Measurements from ENCODE around the gene LSG1. TPM values are rescaled to one million over a fixed set of nuclear protein-coding genes. Genes with fewer than 3 reads are reported as not detected.

Gene LSG1
- total and polyA plus RNA-seq, 8 donors = 11.3 to 47.1 (median 13.8) TPM

DNA sequence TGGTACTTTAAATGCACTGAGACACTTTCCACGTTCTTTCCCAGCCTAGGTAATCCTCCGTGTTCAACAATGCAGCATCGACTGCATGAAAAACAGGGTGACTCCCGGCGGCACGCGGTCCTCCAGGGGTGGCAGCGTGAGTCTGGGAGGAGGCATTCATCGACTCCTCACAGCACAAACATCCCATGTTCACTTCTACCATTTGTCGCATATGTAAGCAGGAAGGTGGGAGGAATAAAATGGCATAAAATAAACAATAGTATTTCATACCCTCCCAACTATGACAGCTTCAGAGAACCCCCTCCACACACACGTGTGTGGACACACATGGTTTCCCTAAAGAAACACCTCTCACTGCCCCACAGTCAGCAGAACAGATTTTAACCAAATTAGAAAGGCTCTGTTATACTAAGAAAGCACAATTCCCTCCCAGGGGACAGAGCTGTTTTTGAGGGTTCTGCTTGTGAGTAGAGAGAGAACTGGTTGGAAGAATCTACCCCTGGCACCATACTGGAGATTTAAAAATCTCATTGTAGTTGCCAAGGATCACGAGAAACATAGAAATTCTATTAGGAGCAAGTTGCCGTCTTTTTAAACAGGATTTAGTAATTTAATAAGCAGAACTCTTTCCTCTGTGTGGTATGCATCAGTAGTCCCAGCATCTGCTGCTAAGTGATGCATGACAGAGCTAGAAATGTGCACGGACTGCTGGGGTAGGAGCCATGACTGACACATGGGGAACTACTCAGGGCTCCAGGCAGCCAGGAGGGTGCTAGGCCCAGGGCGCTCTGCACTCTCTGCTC, 19.7 kb upstream of the LSG1 start:
- peaks cover 0 to 9% (median 0%) of the 10 kb centered on the region in 4 donors for H3K27me3 ChIP-seq
- no peak for TF ChIP-seq CTCF (IDR thresholded peaks at IDR 0.05)
- 56 to 64% methylated on average over 15 of the region's 15 CpGs for WGBS, 2 donors
- intact Hi-C loops (cut with DNase I) = no loop called here
- FAIRE-seq = no peak
- DNase-seq = no peak
- no peak overlapping the region for H3K27ac ChIP-seq
- H3K9me3 ChIP-seq = no peaks in the 10 kb centered on the region
- no peak overlapping the region for H3K4me3 ChIP-seq
- ATAC-seq = no peak
- H3K36me3 ChIP-seq = no peaks in the 10 kb centered on the region
- H3K4me1 ChIP-seq = peaks cover 6 to 9% (median 7%) of the 10 kb centered on the region in 3 donors

GRCh38 chr3:194690501-194691372, 18.7 kb upstream of the LSG1 start:
- peaks cover 0 to 9% (median 0%) of the 10 kb centered on the region in 4 donors for H3K27me3 ChIP-seq
- H3K9me3 ChIP-seq = no peaks in the 10 kb centered on the region
- WGBS, 2 donors = 55 to 64% methylated on average over 8 of the region's 8 CpGs
- no peak for TF ChIP-seq CTCF (IDR thresholded peaks at IDR 0.05)
- no peak overlapping the region for H3K4me3 ChIP-seq
- FAIRE-seq (no peak), DNase-seq (no peak), ATAC-seq (no peak)
- H3K27ac ChIP-seq = no peak overlapping the region
- no peaks in the 10 kb centered on the region for H3K36me3 ChIP-seq
- intact Hi-C loops (cut with DNase I) = no loop called here
- H3K4me1 ChIP-seq = peaks cover 6 to 10% (median 10%) of the 10 kb centered on the region in 3 donors

GRCh38 chr3:194689493-194689944, 17.5 kb upstream of the LSG1 start:
- DNase-seq (no peak), ATAC-seq (no peak), FAIRE-seq (no peak)
- no peak for TF ChIP-seq CTCF (IDR thresholded peaks at IDR 0.05)
- Histone ChIP-seq H3K9me3 (no peaks in the 10 kb centered on the region), H3K4me1 (peaks cover 6 to 10% (median 10%) of the 10 kb centered on the region in 3 donors), H3K27me3 (peaks cover 0 to 12% (median 0%) of the 10 kb centered on the region in 4 donors), H3K36me3 (no peaks in the 10 kb centered on the region), H3K27ac (no peak overlapping the region), H3K4me3 (no peak overlapping the region)
- intact Hi-C loops (cut with DNase I) = loop anchor here in 1 of 3 donors (5.0 kb wide), 1 partner anchor 418 kb away; no protein-coding TSS in a partner anchor
- 66 to 78% methylated on average over 9 of the region's 9 CpGs for WGBS, 2 donors

DNA sequence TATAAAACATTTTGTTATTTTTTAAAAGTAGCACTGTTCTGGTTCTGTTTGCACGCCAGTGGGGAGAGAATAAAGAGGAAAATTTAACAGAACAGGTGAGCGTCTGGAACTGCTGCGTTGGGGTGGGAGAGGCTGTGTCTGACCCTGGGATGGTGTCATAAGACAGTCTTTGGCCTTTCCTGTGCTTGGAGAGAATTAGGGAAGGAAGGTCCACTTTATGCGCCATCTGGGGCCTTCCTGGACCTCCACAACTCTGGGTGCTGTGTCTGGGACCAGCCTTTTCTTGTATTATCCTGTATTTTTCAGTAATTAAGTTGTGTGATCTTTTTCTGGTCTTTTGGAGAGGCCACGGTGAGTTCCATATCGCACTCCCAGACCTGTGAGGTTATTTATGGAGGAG, 17.0 kb upstream of the LSG1 start:
- intact Hi-C loops (cut with DNase I) = loop anchor here in 1 of 3 donors (5.0 kb wide), 1 partner anchor 418 kb away; no protein-coding TSS in a partner anchor
- H3K27ac ChIP-seq = no peak overlapping the region
- 69 to 78% methylated on average over 6 of the region's 6 CpGs for WGBS, 2 donors

More for the DNA sequence above, 17.0 kb upstream of the LSG1 start:
- Histone ChIP-seq H3K27me3 (peaks cover 0 to 18% (median 0%) of the 10 kb centered on the region in 4 donors), H3K36me3 (no peaks in the 10 kb centered on the region), H3K4me1 (peaks cover 6 to 10% (median 10%) of the 10 kb centered on the region in 3 donors), H3K9me3 (no peaks in the 10 kb centered on the region), H3K4me3 (no peak overlapping the region)
- TF ChIP-seq CTCF (IDR thresholded peaks at IDR 0.05) = no peak
- ATAC-seq (no peak), FAIRE-seq (no peak), DNase-seq (no peak)

Measured in pancreas (tissue), 10 donors.